GM13977 (cell line): ENCODE data around the gene ZNF138.
"Not testable (repeated sequence)": the region's sequence is repeated elsewhere in the genome, so short reads cannot be mapped to it uniquely, and the experiment has no call there.

Experiments used
- DNase-seq: peaks from one replicate; pipeline ENCODE4 v3.0.0; 2012; ENCODE audit warnings: low spot score
- CTCF ChIP-seq: IDR thresholded peaks from 2 replicates; pipeline ENCODE4 v1.5.1; 2012; ENCODE audit warnings: mild to moderate bottlenecking, control low read depth; ENCODE audit not compliant: insufficient read depth; ENCODE audit errors: extremely low read depth, missing control alignments
- in situ Hi-C: fragments of 300-500 bp; cut with MboI; formaldehyde crosslinking; loops from one replicate; pipeline ENCODE4 v1.12.0; 2022; ENCODE audit warnings: low sequenced_read_pairs, low pct_unique_long_range_greater_than_20kb, mixed read lengths, inconsistent platforms; ENCODE audit not compliant: unreplicated experiment

The ZNF138 gene

GRCh38 chr7:64802699-64803098 is 8.5 kb downstream of the ZNF138 start:
- TF ChIP-seq CTCF, result no peak
- in situ Hi-C loops, result no loop called here
- DNase-seq, result no peak

- DNase-seq, result no peak
- in situ Hi-C loops, result no loop called here
- TF ChIP-seq CTCF, result no peak
These were observed 13.6 kb downstream of the ZNF138 start for GRCh38 chr7:64807731-64808365.

- in situ Hi-C loops, result no loop called here
- no peak for DNase-seq
- TF ChIP-seq CTCF, result no peak
These were observed 17.5 kb downstream of the ZNF138 start for GRCh38 chr7:64811767-64812166.

- TF ChIP-seq CTCF, result no peak
- no peak for DNase-seq
- in situ Hi-C loops, result no loop called here
These were observed 36.7 kb downstream of the ZNF138 start for GRCh38 chr7:64830926-64831325.

GRCh38 chr7:64832136-64832535 is 37.9 kb downstream of the ZNF138 start:
- no peak for TF ChIP-seq CTCF
- DNase-seq, result no peak
- in situ Hi-C loops, result no loop called here

GRCh38 chr7:64834989-64835388 is 40.8 kb downstream of the ZNF138 start:
- DNase-seq, result no peak
- in situ Hi-C loops, result no loop called here
- TF ChIP-seq CTCF, result no peak

GRCh38 chr7:64835856-64836255 is 41.6 kb downstream of the ZNF138 start:
- in situ Hi-C loops, result not testable (repeated sequence)

GRCh38 chr7:64838051-64838450 is 43.8 kb downstream of the ZNF138 start:
- in situ Hi-C loops, DNase-seq: not testable (repeated sequence)

More at GRCh38 chr7:64835856-64836255, 41.6 kb downstream of the ZNF138 start:
- not testable (repeated sequence) for DNase-seq
